Caco-2 (cell line): ENCODE data around the gene HABP4. TPM values are rescaled to one million over a fixed set of nuclear protein-coding genes. Genes with fewer than 3 reads are reported as not detected.

ENCODE experiments used
- BruUV-seq: library from RNA; stranded (reverse); fragments of 400-500 nt; replicated peaks from 2 replicates; lab custom pipeline; 2021; lab: Mats Ljungman, UMichigan
- CTCF ChIA-PET: fragments of 300-600 bp; sonication (Branson Sonifier 250); formaldehyde crosslinking; loops from one replicate; lab custom pipeline; 2022; ENCODE audit warnings: antibody characterized with exemption; lab: Charles Lee
- POLR2A ChIA-PET: fragments of 300-600 bp; sonication (Branson Sonifier 250); formaldehyde crosslinking; loops from one replicate; lab custom pipeline; 2022; ENCODE audit warnings: antibody characterized with exemption; lab: Charles Lee
- DNase-seq, 2 experiments: peaks; one replicate each; pipeline versions ENCODE4 v3.0.0 to v3.0.0-alpha.2; 2020 to 2022
- H3K27me3 ChIP-seq: replicated peaks from 2 replicates; pipeline ENCODE4 v1.6.0; 2011; ENCODE audit warnings: low read length; ENCODE audit not compliant: control insufficient read depth, insufficient read depth
- H3K36me3 ChIP-seq: 2 replicates; pipeline ENCODE4 v1.5.1; 2011; ENCODE audit warnings: low read length; ENCODE audit not compliant: control insufficient read depth, insufficient read depth
- H3K4me1 ChIP-seq: fragments of 250-450 bp; sonication (Bioruptor Pico); 2 replicates; pipeline ENCODE4 v1.5.1; 2020; ENCODE audit warnings: mild to moderate bottlenecking
- H3K4me3 ChIP-seq: 2 replicates; pipeline ENCODE4 v1.5.1; 2011; ENCODE audit warnings: low read depth, mild to moderate bottlenecking, control low read depth, low read length
- H3K9me3 ChIP-seq: fragments of 250-450 bp; sonication (Bioruptor Pico); 2 replicates; pipeline ENCODE4 v1.5.1; 2020; ENCODE audit warnings: mild to moderate bottlenecking, moderate library complexity
- H3K27ac Mint-ChIP-seq: one replicate; pipeline ENCODE4 v1.8.0; 2022; ENCODE audit warnings: mixed read lengths; ENCODE audit not compliant: unreplicated experiment
- H3K27me3 Mint-ChIP-seq: one replicate; pipeline ENCODE4 v1.8.0; 2022; ENCODE audit warnings: mixed read lengths; ENCODE audit not compliant: insufficient read depth, unreplicated experiment
- H3K36me3 Mint-ChIP-seq: one replicate; pipeline ENCODE4 v1.8.0; 2022; ENCODE audit warnings: mild to moderate bottlenecking, mixed read lengths; ENCODE audit not compliant: insufficient read depth, unreplicated experiment
- H3K4me1 Mint-ChIP-seq: one replicate; pipeline ENCODE4 v1.8.0; 2022; ENCODE audit warnings: low read depth, mixed read lengths; ENCODE audit not compliant: unreplicated experiment
- H3K4me3 Mint-ChIP-seq: one replicate; pipeline ENCODE4 v1.8.0; 2022; ENCODE audit warnings: mild to moderate bottlenecking, moderate library complexity, mixed read lengths; ENCODE audit not compliant: unreplicated experiment
- H3K9me3 Mint-ChIP-seq: one replicate; pipeline ENCODE4 v1.8.0; 2022; ENCODE audit warnings: mixed read lengths; ENCODE audit not compliant: unreplicated experiment
- CTCF ChIP-seq, 2 experiments: fragments of 200-600 bp in 1 of 2; IDR thresholded peaks; 1 replicate in 1 of 2; 2 replicates in 1 of 2; pipeline versions ENCODE4 v1.5.1 to v1.8.0; 2011 to 2022; ENCODE audit warnings: antibody characterized with exemption in 1 of 2, control low read depth in 1 of 2, inconsistent platforms in 1 of 2, low read depth in 1 of 2, low read length in 1 of 2, mild to moderate bottlenecking in 1 of 2, moderate library complexity in 1 of 2; ENCODE audit not compliant: insufficient read depth in 1 of 2, severe bottlenecking in 1 of 2, unreplicated experiment in 1 of 2
- intact Hi-C: fragments of 100-400 bp; cut with micrococcal nuclease; formaldehyde crosslinking; loops from one replicate; pipeline ENCODE4 v1.10.0; 2022; ENCODE audit not compliant: unreplicated experiment
- total RNA-seq: library from RNA; stranded (reverse); gene quantifications from 2 replicates; pipeline ENCODE4 v1.2.3, GENCODE V29; 2022

The HABP4 gene
- total RNA-seq, 1 experiment from 2014 or later, result 26.7 TPM

GRCh38 chr9:96514800-96515158 is 64.8 kb downstream of the HABP4 start:
- Mint-ChIP-seq H3K9me3 (no peaks in the 10 kb centered on the region), H3K4me3 (no peak overlapping the region), H3K36me3 (peaks cover 71% of the 10 kb centered on the region), H3K4me1 (no peaks in the 10 kb centered on the region), H3K27me3 (no peaks in the 10 kb centered on the region), H3K27ac (no peak overlapping the region)
- Histone ChIP-seq H3K36me3 (no peaks in the 10 kb centered on the region; the same call in 1 of the 2 replicates), H3K9me3 (no peaks in the 10 kb centered on the region), H3K4me1 (no peaks in the 10 kb centered on the region), H3K4me3 (no peak overlapping the region), H3K27me3 (no peaks in the 10 kb centered on the region)
- ChIA-PET CTCF (no interaction called here), POLR2A (no interaction called here)
- DNase-seq, result no peak
- intact Hi-C loops, result no loop called here
- BruUV-seq, result no TSS peak
- TF ChIP-seq CTCF (IDR thresholded peaks at IDR 0.05; ENCODE audit: insufficient read depth in 1 of 2, low read depth in 1 of 2, low read length in 1 of 2, severe bottlenecking in 1 of 2, unreplicated experiment in 1 of 2), result no peak

GRCh38 chr9:96515621-96516470 is 65.9 kb downstream of the HABP4 start:
- no peak for DNase-seq
- intact Hi-C loops, result no loop called here
- no peak for TF ChIP-seq CTCF (IDR thresholded peaks at IDR 0.05; ENCODE audit: insufficient read depth in 1 of 2, low read depth in 1 of 2, low read length in 1 of 2, severe bottlenecking in 1 of 2, unreplicated experiment in 1 of 2)
- Mint-ChIP-seq H3K4me3 (no peak overlapping the region), H3K27me3 (no peaks in the 10 kb centered on the region), H3K9me3 (no peaks in the 10 kb centered on the region), H3K27ac (no peak overlapping the region), H3K36me3 (peaks cover 67% of the 10 kb centered on the region), H3K4me1 (no peaks in the 10 kb centered on the region)
- Histone ChIP-seq H3K27me3 (no peaks in the 10 kb centered on the region), H3K4me1 (no peaks in the 10 kb centered on the region), H3K36me3 (no peaks in the 10 kb centered on the region; the same call in 1 of the 2 replicates), H3K9me3 (no peaks in the 10 kb centered on the region), H3K4me3 (no peak overlapping the region)
- ChIA-PET POLR2A (no interaction called here), CTCF (no interaction called here)
- BruUV-seq, result no TSS peak

GRCh38 chr9:96519095-96519494 is 69.1 kb downstream of the HABP4 start:
- no TSS peak for BruUV-seq
- H3K27ac Mint-ChIP-seq, result no peak overlapping the region
- H3K4me3 Mint-ChIP-seq, result no peak overlapping the region
- no peak for DNase-seq
- TF ChIP-seq CTCF (IDR thresholded peaks at IDR 0.05; ENCODE audit: insufficient read depth in 1 of 2, low read depth in 1 of 2, low read length in 1 of 2, severe bottlenecking in 1 of 2, unreplicated experiment in 1 of 2), result no peak
- Histone ChIP-seq H3K4me3 (no peak overlapping the region), H3K9me3 (no peaks in the 10 kb centered on the region), H3K4me1 (no peaks in the 10 kb centered on the region), H3K36me3 (no peaks in the 10 kb centered on the region; the same call in none of the 2 replicates), H3K27me3 (no peaks in the 10 kb centered on the region)
- peaks cover 74% of the 10 kb centered on the region for H3K36me3 Mint-ChIP-seq
- H3K9me3 Mint-ChIP-seq, result no peaks in the 10 kb centered on the region
- H3K27me3 Mint-ChIP-seq, result no peaks in the 10 kb centered on the region
- CTCF ChIA-PET, result no interaction called here
- H3K4me1 Mint-ChIP-seq, result no peaks in the 10 kb centered on the region
- POLR2A ChIA-PET, result no interaction called here
- intact Hi-C loops, result no loop called here
